EL (cell line): Measurements from ENCODE around the gene COL19A1.
"Not testable (repeated sequence)": the region's sequence is repeated elsewhere in the genome, so short reads cannot be mapped to it uniquely, and the experiment has no call there.

Experiments
- DNase-seq: peaks from one replicate; pipeline ENCODE4 v3.0.0-alpha.2; 2016

COL19A1 gene

GRCh38 chr6:69973763-69974162 lies 107.4 kb downstream of the COL19A1 start:
- no peak for DNase-seq

DNA sequence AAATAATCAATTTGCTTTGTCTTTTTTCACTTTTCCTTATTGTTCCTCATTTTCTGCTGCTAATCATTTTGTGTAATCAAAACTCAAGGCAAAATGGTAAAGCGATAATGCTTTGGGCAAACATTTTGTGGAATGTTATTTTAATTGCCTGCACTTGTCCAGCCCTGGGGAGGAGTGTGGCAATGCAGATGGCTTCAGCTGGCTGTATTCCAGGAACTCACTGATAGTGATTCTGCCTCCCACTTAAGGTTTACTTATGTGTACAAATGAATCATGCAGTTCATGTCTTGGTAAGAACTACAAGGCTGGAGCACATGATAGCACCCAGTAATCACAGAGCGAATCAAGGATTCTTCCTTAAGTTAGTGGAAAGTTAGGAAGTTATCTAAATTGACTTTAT lies 107.8 kb downstream of the COL19A1 start:
- peak; percentile 5 for DNase-seq

DNA sequence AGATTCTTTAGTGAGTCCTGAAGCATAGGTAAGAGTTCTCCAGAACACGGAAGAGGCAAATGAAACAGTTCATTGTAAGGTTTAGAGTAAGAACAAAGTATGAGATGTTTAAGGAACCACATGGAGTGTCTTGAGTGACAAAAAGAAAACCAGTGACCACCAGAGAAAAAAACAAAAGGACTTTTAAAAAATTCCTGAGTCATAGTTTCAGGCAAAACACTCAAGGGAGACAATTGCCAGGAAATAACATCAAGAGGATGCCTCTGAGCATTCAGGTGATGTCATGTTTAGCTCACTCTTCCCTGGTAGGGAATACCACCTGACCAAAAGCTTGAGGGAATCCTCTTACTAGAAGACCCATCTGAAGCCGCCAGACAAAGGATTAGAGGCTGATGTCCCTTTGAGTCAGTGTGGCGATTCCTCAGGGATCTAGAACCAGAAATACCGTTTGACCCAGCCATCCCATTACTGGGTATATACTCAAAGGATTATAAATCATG lies 110.3 kb downstream of the COL19A1 start:
- DNase-seq = no peak

DNA sequence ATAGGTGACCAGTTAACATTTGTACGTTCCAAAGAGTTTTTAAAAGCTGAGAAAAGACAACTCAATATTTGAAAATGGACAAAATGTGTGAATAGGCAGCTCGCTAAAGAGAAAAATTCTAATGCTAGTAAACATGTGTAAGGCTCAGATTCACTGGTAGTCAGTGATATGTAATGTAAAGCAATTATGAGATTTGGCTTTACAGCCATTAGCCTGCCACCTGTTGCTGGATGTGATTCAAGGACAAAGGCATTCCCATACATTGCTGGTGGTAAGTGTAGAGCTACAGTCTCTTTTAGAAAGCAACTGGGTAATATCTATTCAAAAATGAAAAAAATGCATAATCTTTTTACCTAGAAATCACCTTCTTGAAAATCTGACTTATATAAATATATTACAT lies 114.3 kb downstream of the COL19A1 start:
- DNase-seq = no peak

GRCh38 chr6:69984506-69984905 lies 118.2 kb downstream of the COL19A1 start:
- no peak for DNase-seq

GRCh38 chr6:69985180-69985579 lies 118.8 kb downstream of the COL19A1 start:
- no peak for DNase-seq

- DNase-seq = no peak
Observed at GRCh38 chr6:69987550-69987949, 121.2 kb downstream of the COL19A1 start.

GRCh38 chr6:69988458-69989126 lies 122.2 kb downstream of the COL19A1 start:
- no peak for DNase-seq

- no peak for DNase-seq
Observed at GRCh38 chr6:69994251-69994650, 127.9 kb downstream of the COL19A1 start.

DNA sequence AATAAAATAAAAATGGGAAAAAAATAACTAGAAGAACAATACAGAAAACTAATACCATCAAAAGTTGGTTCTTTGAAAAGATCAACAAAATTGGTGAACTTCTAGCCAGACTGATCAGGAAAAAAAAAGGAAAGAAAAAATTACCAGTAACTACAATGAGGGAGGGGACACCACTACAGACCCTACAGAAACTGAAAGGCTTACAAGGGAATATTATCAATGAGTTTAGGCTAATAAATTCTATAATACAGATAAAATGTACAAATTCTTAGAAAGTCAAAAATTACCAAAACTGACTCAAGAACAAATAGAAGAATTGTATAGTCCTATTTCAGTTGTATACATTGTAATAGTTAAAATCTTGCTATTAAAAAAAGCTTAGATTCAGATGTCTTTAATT lies 141.8 kb downstream of the COL19A1 start:
- no peak for DNase-seq

GRCh38 chr6:70010339-70010738 lies 144.0 kb downstream of the COL19A1 start:
- DNase-seq = not testable (repeated sequence)

GRCh38 chr6:70023201-70023600 lies 156.8 kb downstream of the COL19A1 start:
- not testable (repeated sequence) for DNase-seq

- no peak for DNase-seq
Observed at GRCh38 chr6:70028246-70028645, 161.9 kb downstream of the COL19A1 start.

DNA sequence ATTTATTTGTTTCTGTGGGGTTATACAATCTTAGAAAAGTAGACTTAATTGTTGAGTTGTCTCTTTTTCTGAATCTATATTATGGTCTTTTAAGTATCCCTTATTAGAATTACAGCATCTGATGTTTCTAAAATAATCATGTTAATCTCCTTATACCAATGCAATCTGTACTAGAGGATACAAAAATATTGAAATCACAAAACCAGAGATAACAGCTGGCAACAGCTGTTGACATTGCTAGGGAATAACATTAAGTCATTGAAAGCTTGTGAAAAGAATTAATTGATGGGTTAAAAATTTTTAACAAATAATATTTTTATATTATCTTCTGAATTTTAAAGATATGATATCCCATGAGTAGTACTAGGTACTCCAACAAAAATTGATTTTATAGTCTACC lies 162.6 kb downstream of the COL19A1 start:
- DNase-seq = no peak

DNA sequence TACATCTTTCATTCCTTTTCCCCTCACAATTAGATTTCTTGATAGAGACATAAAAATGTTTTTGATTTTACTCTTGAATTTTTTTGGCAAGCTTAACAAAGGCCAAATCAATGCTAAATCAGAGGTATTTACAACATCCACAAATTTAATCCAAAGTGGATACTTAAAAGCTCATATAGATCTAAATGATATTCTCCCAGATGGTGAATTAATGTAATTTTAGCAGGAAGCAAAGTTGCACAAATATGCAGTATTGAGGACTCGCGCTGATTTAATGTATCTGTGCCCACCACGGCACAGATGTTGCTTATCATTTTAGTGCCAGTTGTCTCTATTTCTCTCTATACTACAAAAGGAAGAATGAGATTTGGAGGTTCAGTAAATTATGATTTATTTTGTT lies 167.4 kb downstream of the COL19A1 start:
- no peak for DNase-seq

GRCh38 chr6:70037445-70037844 lies 171.1 kb downstream of the COL19A1 start:
- no peak for DNase-seq

GRCh38 chr6:70040766-70041165 lies 174.4 kb downstream of the COL19A1 start:
- no peak for DNase-seq

GRCh38 chr6:70041411-70041810 lies 175.1 kb downstream of the COL19A1 start:
- DNase-seq = no peak

DNA sequence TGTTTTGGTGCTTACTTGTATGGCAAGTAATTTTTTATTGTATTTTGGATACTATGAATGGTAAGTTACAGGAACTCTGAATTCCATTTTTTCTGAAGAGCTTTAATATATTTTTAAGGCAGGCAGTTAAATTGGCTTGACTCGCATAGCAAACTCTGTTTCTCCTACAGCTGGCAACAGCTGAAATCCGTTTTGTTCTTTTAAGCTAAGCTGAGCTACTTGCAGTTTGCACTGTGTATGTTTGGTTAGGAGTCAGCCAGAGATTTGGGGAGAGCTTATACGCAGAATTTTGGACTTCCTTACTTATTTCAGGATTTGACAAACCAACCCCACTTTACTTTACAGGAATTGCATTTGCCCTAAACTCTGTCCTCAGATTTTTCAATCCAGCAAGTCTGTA lies 179.1 kb downstream of the COL19A1 start:
- no peak for DNase-seq

DNA sequence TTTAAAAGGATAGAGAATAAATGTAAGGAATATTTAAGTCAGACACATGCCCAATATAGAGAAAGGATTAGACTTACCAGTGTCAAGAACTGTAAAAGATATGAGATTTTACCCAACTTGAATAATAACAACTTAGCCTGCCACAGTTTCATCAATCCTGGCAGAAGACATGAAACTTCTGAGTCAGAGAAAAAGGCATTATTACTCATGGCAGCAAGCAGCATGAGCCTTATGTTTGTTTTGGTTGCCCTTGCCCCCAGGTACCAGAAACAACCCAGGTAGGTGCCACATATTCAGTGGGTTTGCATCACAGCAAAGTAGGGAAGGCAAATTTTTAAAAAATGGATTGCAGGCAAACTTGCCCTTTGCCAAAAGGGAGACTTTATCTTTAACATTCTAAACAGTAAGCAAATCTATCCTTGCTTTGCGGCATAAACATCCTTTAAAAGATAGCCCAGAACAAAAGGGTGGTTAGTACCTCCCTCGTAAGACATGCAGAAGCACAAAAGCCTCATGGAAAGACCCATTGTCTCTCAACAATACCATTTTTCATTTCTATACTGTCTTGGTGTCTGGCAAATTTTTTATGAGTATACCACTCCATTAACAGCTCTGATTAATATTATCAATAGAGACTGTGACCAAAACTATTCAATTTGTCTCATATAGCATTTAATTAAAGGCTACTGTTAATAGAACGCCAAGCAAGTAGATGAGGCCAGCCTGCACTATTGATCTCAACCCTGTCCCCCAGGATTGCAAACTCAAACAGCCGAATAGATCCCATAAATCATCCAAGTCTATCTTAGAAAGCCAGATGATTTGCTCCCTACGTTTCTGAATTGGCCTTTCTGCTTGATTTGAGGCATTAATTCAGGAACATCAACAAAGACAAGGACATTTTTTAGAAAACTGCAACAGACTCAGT lies 185.1 kb downstream of the COL19A1 start:
- DNase-seq = no peak

DNA sequence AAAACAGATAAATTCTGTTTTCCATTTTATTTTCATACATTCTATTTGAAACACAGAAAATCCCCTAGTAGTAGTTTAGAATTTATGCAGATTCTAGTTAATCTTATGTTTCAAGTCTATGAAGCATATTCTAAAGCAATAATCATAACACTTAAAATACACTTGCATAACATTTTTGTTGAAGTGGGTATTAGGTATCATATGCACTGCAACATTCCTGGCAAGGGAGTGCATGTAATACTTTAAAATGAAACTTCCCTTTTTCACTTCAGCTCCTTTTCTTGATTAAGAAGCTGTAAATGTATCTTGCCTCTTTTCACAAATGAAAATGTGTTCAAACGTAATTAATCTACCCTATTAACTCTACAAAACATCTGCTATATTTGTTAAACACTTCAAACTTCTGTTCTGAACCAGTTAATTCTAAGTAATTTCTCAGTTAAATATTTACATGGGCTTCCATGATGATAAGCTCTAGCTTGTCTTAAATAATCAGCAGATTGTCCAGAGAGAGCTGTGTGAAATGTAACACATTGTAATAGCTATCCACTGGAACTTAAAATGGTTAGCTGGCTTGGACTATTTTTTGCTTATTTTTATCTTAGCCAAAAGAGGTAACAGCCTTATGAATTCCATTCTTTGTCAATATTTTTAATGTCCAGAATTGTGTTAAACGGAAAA lies 192.8 kb downstream of the COL19A1 start:
- DNase-seq = no peak

DNA sequence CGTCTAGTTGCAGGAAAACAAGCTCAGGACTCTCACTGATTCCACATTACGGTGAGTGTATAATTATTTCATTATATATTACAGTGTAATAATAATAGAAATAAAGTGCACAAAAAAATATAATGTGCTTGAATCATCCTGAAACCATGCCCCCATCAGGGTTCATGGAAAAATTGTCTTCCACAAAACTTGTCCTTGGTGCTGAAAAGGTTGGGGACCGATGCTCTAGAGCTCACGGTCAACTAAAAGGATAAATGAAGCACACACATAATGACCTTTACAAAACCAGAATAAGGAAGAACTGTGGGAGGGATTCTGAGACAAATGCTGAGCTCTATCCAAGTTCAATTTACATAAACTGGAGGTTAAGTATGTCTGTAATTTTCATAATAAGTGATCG lies 194.3 kb downstream of the COL19A1 start:
- no peak for DNase-seq

DNA sequence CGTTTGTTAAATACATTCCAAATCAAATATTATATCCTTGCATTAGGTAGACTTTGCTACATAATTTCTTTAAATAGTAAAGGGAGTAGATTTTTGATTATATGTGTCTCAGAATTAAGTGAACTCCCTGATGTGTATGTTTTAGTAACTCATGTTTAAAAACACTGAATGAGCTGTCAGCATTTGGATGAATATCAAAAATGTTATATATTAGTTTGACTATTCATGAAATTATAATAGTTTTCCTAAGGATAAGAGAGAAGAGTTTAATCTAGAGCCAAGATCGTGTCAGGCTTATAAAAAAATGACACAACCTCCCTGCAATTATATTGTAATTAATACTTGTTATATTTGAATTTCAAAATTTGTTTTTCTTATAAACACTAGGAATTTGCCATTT lies 195.2 kb downstream of the COL19A1 start:
- no peak for DNase-seq

GRCh38 chr6:70062010-70062409 lies 195.7 kb downstream of the COL19A1 start:
- no peak for DNase-seq
